Fibroblast of pulmonary artery (primary cell): ENCODE data around the gene SEMA3C.

Experiments
- DNase-seq: peaks from one replicate; pipeline ENCODE4 v3.0.0-alpha.2; 2010; ENCODE audit warnings: low read depth
- H3K4me3 ChIP-seq: replicated peaks from 2 replicates; pipeline ENCODE4 v1.5.1; 2011; ENCODE audit warnings: low read depth, mild to moderate bottlenecking, control low read depth, low read length, moderate library complexity
- TF ChIP-seq, protein P1 (sequence below): IDR thresholded peaks from 2 replicates; pipeline ENCODE4 v1.5.1; 2011; ENCODE audit warnings: mild to moderate bottlenecking, control low read depth, low read length, inconsistent platforms; ENCODE audit errors: missing control alignments

The SEMA3C gene

DNA sequence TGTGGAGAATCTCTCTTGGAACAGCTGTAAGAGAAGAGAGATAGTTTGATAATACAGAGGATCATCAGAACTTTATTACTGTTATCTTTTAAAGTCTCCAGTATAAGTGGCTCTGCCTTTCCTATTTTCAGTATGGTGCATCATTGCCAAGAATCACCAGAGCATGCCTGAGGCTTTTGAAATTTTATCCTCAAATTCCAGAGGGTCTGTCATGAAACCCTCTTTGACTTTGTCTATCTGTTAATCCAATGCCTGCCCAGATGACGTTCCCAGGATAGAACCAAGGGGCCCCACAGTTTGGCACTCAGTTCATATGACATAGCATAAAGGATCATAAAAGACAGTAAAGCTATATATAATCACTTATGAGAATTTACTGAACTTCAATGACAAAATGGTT lies 35.3 kb upstream of the SEMA3C start:
- TF ChIP-seq, protein P1, sequence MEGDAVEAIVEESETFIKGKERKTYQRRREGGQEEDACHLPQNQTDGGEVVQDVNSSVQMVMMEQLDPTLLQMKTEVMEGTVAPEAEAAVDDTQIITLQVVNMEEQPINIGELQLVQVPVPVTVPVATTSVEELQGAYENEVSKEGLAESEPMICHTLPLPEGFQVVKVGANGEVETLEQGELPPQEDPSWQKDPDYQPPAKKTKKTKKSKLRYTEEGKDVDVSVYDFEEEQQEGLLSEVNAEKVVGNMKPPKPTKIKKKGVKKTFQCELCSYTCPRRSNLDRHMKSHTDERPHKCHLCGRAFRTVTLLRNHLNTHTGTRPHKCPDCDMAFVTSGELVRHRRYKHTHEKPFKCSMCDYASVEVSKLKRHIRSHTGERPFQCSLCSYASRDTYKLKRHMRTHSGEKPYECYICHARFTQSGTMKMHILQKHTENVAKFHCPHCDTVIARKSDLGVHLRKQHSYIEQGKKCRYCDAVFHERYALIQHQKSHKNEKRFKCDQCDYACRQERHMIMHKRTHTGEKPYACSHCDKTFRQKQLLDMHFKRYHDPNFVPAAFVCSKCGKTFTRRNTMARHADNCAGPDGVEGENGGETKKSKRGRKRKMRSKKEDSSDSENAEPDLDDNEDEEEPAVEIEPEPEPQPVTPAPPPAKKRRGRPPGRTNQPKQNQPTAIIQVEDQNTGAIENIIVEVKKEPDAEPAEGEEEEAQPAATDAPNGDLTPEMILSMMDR, result no peak
- no peak overlapping the region for H3K4me3 ChIP-seq
- no peak for DNase-seq

DNA sequence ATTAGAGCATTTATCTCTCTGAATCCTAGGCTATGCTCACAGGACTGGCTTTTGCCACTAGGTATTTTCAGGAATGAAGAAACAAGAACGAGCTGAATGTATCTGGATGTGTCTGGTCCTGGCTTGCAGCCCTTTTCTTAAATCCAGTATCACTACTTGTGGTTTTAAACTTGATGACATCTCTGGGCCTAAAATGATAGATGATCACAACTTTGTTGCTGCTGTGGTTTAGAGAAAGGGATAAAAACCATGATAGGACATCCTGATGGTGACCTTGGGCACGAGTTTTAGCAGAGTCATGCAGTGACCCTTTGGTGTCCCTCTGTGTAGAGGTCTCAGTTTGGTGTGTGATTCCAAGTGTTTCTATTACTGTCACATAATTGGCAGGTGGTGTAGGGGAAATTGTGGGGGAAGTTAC lies 31.7 kb upstream of the SEMA3C start:
- peak; percentile 22 for DNase-seq
- H3K4me3 ChIP-seq, result no peak overlapping the region
- TF ChIP-seq, protein P1, result no peak

DNA sequence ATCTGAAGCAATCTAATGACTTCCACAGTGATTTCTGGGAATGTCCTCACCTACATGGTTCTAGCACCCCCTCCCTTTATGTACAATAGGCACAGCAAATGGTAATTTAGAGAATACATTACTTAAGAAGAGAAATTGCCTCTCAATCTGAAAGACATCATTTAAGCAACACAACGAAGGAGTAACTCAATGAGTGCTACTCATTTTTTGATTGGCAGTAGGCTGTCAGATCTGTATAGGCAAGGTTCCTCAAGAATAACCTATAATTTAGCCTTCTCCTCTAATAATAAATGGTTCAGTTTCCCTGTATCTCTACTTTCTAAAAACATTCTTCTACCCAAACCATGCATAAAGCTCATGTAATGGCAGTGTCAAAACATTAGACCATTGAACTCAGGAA lies 30.6 kb upstream of the SEMA3C start:
- H3K4me3 ChIP-seq, result no peak overlapping the region
- TF ChIP-seq, protein P1, result no peak
- DNase-seq, result no peak

DNA sequence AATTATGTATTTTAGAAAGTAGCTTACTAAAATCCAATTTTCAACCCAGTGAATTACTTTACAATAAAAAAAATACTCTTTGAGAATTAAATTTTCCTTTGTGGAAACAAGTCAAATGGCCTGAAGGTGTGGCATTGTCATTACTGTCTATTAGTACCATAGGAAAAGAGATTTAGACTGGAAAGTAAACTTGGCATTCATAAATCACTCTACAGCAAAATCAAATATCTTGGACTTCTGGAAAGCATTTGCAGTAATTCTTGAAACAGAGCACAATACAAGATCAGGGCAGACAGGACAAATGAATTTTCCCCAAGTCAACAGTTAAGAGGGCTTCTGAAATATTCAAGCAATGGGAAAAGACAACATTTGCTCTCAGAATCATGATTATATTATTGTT lies 28.0 kb upstream of the SEMA3C start:
- DNase-seq, result no peak
- H3K4me3 ChIP-seq, result no peak overlapping the region
- TF ChIP-seq, protein P1, result no peak

DNA sequence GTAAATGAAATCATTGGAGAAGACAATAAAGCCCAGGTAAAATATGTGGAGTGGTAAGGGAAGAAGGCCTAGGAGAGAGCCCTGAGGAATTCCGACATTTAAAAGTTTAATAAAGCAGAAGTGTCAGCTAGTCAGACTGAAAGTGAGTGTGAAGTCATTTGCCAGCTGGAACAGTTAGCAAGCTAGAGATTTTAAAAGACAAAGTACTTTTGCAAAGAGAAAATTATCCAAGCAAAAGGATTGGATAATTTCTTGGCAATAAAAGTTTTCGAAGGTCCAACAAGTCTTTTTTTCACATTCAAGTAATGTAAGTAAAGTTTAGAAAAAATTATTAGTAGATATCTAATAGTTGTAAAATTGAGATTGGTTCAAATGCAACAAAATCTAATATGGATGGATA lies 27.1 kb upstream of the SEMA3C start:
- TF ChIP-seq, protein P1, result no peak
- H3K4me3 ChIP-seq, result no peak overlapping the region
- DNase-seq, result no peak

DNA sequence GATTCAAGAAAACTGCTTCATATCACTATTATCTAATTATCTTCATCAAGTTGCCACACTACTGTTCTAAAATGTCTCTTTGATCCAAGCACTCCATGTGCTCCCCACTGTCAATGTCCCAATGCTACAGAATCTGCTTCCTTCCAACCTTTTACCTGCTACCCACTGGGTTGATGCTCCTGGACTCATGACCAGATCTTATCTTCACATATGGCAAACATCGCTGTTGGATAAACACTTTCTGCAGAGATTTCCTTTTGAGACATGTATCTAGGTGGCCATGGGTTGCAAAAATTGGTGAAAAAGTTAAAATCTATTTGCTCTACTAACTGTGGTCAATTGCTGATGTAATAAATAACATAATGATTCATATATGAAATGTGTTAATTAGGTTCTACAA lies 24.5 kb upstream of the SEMA3C start:
- H3K4me3 ChIP-seq, result no peak overlapping the region
- no peak for DNase-seq

DNA sequence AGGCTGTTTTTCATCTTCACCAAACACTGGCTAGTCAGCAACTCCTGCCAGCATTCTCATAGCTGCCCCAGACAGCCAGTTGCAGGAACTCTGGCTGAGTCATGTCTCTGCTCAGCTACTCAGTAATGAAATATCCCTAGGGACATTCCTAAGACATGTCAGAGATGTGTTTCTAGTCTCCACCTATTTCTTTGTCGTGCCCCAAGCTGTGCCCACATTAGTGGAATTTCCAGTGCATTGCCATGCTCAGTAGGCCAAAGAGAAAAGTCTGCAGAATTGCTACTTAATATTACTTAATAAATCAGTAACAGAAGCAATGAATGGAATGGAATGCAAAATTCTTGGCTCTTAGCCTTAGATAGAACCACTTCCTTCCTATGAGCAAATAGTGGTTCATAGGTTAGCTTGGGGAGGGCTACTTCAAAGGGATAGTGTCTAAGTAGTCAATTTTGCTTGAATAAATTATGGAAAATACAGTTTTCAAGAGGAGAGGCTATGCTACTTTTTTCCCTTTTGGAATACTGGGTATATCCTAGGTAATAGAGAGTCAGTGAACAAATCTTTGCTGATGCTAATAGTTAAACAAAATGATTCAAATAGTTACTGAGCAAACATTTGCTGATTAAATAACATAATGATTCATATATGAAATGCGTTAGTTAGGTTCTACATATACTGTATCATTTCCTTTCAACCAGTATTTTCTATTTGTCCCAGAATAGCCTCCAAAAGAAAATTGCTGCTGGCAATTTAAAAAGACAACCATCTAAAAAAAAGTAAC lies 23.6 kb upstream of the SEMA3C start:
- no peak overlapping the region for H3K4me3 ChIP-seq
- TF ChIP-seq, protein P1, result no peak

More for the DNA sequence above, 24.5 kb upstream of the SEMA3C start:
- TF ChIP-seq, protein P1, result no peak

More for the DNA sequence above, 23.6 kb upstream of the SEMA3C start:
- DNase-seq, result peak; percentile 97
